GM12873 (cell line): ENCODE measurements around the gene C21orf91.

Experiments used
- TF ChIP-seq, protein P1 (sequence below): IDR thresholded peaks from 2 replicates; pipeline ENCODE4 v1.5.1; 2012; ENCODE audit warnings: low read depth, mild to moderate bottlenecking, moderate library complexity, low read length, control low read depth; ENCODE audit not compliant: insufficient read depth; ENCODE audit errors: missing control alignments

The C21orf91 gene

GRCh38 chr21:17841103-17841502 is 21.9 kb upstream of the C21orf91 start:
- TF ChIP-seq, protein P1, sequence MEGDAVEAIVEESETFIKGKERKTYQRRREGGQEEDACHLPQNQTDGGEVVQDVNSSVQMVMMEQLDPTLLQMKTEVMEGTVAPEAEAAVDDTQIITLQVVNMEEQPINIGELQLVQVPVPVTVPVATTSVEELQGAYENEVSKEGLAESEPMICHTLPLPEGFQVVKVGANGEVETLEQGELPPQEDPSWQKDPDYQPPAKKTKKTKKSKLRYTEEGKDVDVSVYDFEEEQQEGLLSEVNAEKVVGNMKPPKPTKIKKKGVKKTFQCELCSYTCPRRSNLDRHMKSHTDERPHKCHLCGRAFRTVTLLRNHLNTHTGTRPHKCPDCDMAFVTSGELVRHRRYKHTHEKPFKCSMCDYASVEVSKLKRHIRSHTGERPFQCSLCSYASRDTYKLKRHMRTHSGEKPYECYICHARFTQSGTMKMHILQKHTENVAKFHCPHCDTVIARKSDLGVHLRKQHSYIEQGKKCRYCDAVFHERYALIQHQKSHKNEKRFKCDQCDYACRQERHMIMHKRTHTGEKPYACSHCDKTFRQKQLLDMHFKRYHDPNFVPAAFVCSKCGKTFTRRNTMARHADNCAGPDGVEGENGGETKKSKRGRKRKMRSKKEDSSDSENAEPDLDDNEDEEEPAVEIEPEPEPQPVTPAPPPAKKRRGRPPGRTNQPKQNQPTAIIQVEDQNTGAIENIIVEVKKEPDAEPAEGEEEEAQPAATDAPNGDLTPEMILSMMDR, result no peak

- TF ChIP-seq, protein P1, result no peak
Observed at GRCh38 chr21:17834639-17835354, 15.6 kb upstream of the C21orf91 start.

DNA sequence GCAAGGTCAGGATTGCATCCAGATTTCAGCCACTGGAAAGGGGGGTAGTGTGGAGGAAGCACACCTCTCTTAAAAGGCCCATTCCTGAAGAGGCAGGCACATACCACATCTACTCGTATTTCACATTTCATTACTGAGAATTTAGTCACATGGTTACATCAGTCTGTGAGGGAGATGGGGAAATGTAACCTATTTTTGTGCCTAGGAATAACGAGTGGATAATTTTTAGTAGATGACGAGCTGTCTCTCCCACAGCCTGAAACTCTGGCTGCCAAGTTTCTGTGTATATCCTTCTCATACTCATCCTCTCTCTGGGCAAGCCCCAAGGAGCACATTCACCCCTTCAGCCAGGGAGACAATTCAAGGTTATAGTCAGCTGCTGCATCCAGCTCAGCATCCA is 10.3 kb upstream of the C21orf91 start:
- TF ChIP-seq, protein P1, result no peak

GRCh38 chr21:17828223-17828622 is 9.1 kb upstream of the C21orf91 start:
- TF ChIP-seq, protein P1, result no peak

- TF ChIP-seq, protein P1, result no peak
Observed at GRCh38 chr21:17823846-17824245, 4.7 kb upstream of the C21orf91 start.

GRCh38 chr21:17821121-17821520 is 2.0 kb upstream of the C21orf91 start:
- TF ChIP-seq, protein P1, result no peak

- TF ChIP-seq, protein P1, result peak; percentile 3
Observed at GRCh38 chr21:17819877-17820229, 697 bp upstream of the C21orf91 start.
